GM12878 (cell line): ENCODE measurements around the gene GABBR2. TPM values are rescaled to one million over a fixed set of nuclear protein-coding genes. Genes with fewer than 3 reads are reported as not detected.

Experiments
- ATAC-seq: fragments of 200-7000 bp; cut with Tn5 transposase; 3 replicates; pipeline ENCODE4 v1.9.1; 2020; ENCODE audit warnings: mild to moderate bottlenecking, moderate library complexity
- BruUV-seq: library from RNA; stranded (reverse); fragments of 400-500 nt; replicated peaks from 2 replicates; lab custom pipeline; 2021; lab: Mats Ljungman, UMichigan
- CTCF ChIA-PET: fragments of 300-600 bp; sonication (Branson Sonifier 250); formaldehyde crosslinking; extraction: SDS; loops from one replicate; lab custom pipeline; 2021; ENCODE audit warnings: inconsistent platforms; lab: Yijun Ruan, JAX
- POLR2A ChIA-PET: fragments of 350-600 bp; formaldehyde crosslinking; extraction: SDS; loops from one replicate; lab custom pipeline; 2021; ENCODE audit warnings: inconsistent platforms; lab: Charles Lee
- RAD21 ChIA-PET: fragments of 300-600 bp; sonication (Branson Sonifier 250); formaldehyde crosslinking; loops from one replicate; lab custom pipeline; 2023; ENCODE audit warnings: antibody characterized with exemption; ENCODE audit not compliant: unreplicated experiment; lab: Charles Lee
- SMC1A ChIA-PET: fragments of 300-600 bp; sonication (Branson Sonifier 250); formaldehyde crosslinking; loops from one replicate; lab custom pipeline; 2023; ENCODE audit not compliant: unreplicated experiment, uncharacterized antibody; lab: Charles Lee
- DNase-seq: peaks from one replicate; pipeline ENCODE4 v3.0.0-alpha.2; 2011; ENCODE audit warnings: low read depth, low spot score
- FAIRE-seq: peaks from 3 replicates; lab custom pipeline; 2011; peaks lifted over from hg19 to GRCh38; lab: Jason Lieb, UNC
- H2AFZ ChIP-seq: 2 replicates; pipeline ENCODE4 v1.6.0; 2011; ENCODE audit warnings: low read depth, low read length, control low read depth; ENCODE audit not compliant: control insufficient read depth
- H3K27ac ChIP-seq: 2 replicates; pipeline ENCODE4 v1.5.1; 2011; ENCODE audit warnings: control low read depth; ENCODE audit not compliant: control insufficient read depth, insufficient read depth
- H3K27me3 ChIP-seq, 2 experiments: replicated peaks in 1 of 2; 2 replicates each; pipeline versions ENCODE4 v1.6.0 to v1.6.1; 2011; ENCODE audit warnings: low read length in 1 of 2; ENCODE audit not compliant: control insufficient read depth in 2 of 2, insufficient read depth in 2 of 2
- H3K36me3 ChIP-seq, 2 experiments: 2 replicates each; pipeline ENCODE4 v1.5.1; 2011; ENCODE audit warnings: low read length in 1 of 2; ENCODE audit not compliant: control insufficient read depth in 2 of 2, insufficient read depth in 2 of 2
- H3K4me1 ChIP-seq: 2 replicates; pipeline ENCODE4 v1.6.1; 2011; ENCODE audit warnings: mild to moderate bottlenecking, low read length, moderate library complexity, mixed read lengths; ENCODE audit not compliant: control insufficient read depth, insufficient read depth
- H3K4me2 ChIP-seq: 2 replicates; pipeline ENCODE4 v1.6.0; 2011; ENCODE audit warnings: control low read depth; ENCODE audit not compliant: control insufficient read depth, insufficient read depth
- H3K4me3 ChIP-seq: fragments of 200-600 bp; sonication (generic); 2 replicates; pipeline ENCODE4 v1.5.1; 2016
- H3K79me2 ChIP-seq: 2 replicates; pipeline ENCODE4 v1.6.0; 2011; ENCODE audit warnings: low read length; ENCODE audit not compliant: control insufficient read depth, insufficient read depth
- H3K9ac ChIP-seq: 2 replicates; pipeline ENCODE4 v1.8.0; 2011; ENCODE audit warnings: low read length, control low read depth, mixed read lengths; ENCODE audit not compliant: control insufficient read depth, insufficient read depth
- H3K9me3 ChIP-seq: replicated peaks from 3 replicates; pipeline ENCODE4 v1.5.1; 2011; ENCODE audit warnings: mild to moderate bottlenecking, low read length; ENCODE audit not compliant: control insufficient read depth, insufficient read depth
- H4K20me1 ChIP-seq: 2 replicates; pipeline ENCODE4 v1.6.0; 2011; ENCODE audit not compliant: control insufficient read depth, insufficient read depth
- NR2F1 ChIP-seq: fragments of 450-650 bp; conservative IDR thresholded peaks from 2 replicates; pipeline ENCODE4 v1.6.1; 2017; ENCODE audit warnings: mild to moderate bottlenecking
- WGBS: methylation state at CpG from one replicate; pipeline ENCODE4 v1.1.6; 2016; ENCODE audit warnings: low lambda C conversion rate; ENCODE audit not compliant: insufficient replicate concordance, insufficient coverage; ENCODE audit errors: missing lambda C conversion rate; 5-methylcytosine and 5-hydroxymethylcytosine counted together
- in situ Hi-C: fragments of 300-500 bp; cut with MboI; formaldehyde crosslinking; loops from 9 replicates; pipeline ENCODE4 v1.14.3; 2018; ENCODE audit warnings: mixed read lengths
- intact Hi-C: fragments of 100-400 bp; cut with micrococcal nuclease; formaldehyde crosslinking; loops from one replicate; pipeline ENCODE4 v1.14.2; 2022; ENCODE audit not compliant: unreplicated experiment
- polyA plus RNA-seq, 11 experiments: library from polyadenylated mRNA; depleted of rRNA in 4 of 11; unstranded in 6 of 11; stranded (reverse) in 5 of 11; fragments of >200 nt; fragmentation: Nextera tagmentation in 4 of 11; fragmentation: Illumina TruSeq in 1 of 11; extraction: Ambion mirVana in 4 of 11; extraction: Trizol in 1 of 11; gene quantifications; 1 replicate in 1 of 11; 2 replicates in 10 of 11; pipeline versions ENCODE4 v1.2.1 to v1.2.3, GENCODE V29; 2011 to 2016; ENCODE audit warnings: inconsistent platforms in 2 of 11, missing spikeins in 2 of 11, low read depth in 1 of 11
- total RNA-seq, 4 experiments: library from RNA; depleted of rRNA in 3 of 4; stranded (reverse); fragments of >200 nt in 3 of 4; fragmentation: Illumina TruSeq in 1 of 4; extraction: Trizol in 1 of 4; gene quantifications; 2 replicates each; pipeline versions ENCODE4 v1.2.1 to v1.2.3, GENCODE V29; 2013 to 2021
- TF ChIP-seq, protein P1 (sequence below), 3 experiments: IDR thresholded peaks in 2 of 3; conservative IDR thresholded peaks in 1 of 3; 2 replicates each; pipeline ENCODE4 v1.5.1; 2011; ENCODE audit warnings: low read depth in 3 of 3, low read length in 3 of 3, mild to moderate bottlenecking in 3 of 3, control low read depth in 2 of 3, moderate library complexity in 2 of 3, inconsistent platforms in 1 of 3, mixed read lengths in 1 of 3; ENCODE audit not compliant: control insufficient read depth in 2 of 3, insufficient read depth in 1 of 3; ENCODE audit errors: extremely low read depth in 1 of 3
- TF ChIP-seq, protein P2 (sequence below): fragments of 450-650 bp; IDR thresholded peaks from 2 replicates; pipeline ENCODE4 v1.6.1; 2017; ENCODE audit warnings: mild to moderate bottlenecking, moderate library complexity

Gene GABBR2
- total and polyA plus RNA-seq, 10 of the 15 experiments (the other 5 are each of a cell fraction or from before 2014, with no cell fraction given) = 0.02 to 2.2 (median 0.06) TPM; not detected in 2

DNA sequence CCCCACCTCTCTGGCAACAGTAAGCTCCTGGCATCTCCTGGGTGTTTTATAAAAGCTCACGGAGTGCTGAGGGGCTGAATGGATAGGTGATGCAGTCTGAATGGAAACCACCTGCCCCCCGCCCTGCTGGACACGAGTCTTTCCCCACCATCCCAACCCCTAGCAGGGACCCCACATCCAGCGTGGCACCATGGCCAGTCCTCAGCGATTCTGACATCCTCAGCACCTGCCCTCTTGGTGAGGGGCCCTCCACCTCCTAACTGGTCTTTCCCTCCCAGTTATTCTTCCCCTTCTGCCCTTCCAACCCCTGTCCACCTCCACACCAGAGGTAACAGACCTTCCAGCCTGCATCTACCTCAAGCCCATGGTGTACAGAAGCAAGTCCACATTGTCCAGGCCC is 38.7 kb upstream of the GABBR2 start:
- H3K9ac ChIP-seq = no peak overlapping the region
- no peak for ATAC-seq
- CTCF ChIA-PET = interaction anchor here (0.8 kb wide), 1 partner anchor 14 kb away, joined by 4 read pairs; no protein-coding TSS in a partner anchor
- H3K27ac ChIP-seq = no peak overlapping the region
- H3K9me3 ChIP-seq = no peaks in the 10 kb centered on the region
- intact Hi-C loops (no loop called here), in situ Hi-C loops (no loop called here)
- TF ChIP-seq, protein P1, sequence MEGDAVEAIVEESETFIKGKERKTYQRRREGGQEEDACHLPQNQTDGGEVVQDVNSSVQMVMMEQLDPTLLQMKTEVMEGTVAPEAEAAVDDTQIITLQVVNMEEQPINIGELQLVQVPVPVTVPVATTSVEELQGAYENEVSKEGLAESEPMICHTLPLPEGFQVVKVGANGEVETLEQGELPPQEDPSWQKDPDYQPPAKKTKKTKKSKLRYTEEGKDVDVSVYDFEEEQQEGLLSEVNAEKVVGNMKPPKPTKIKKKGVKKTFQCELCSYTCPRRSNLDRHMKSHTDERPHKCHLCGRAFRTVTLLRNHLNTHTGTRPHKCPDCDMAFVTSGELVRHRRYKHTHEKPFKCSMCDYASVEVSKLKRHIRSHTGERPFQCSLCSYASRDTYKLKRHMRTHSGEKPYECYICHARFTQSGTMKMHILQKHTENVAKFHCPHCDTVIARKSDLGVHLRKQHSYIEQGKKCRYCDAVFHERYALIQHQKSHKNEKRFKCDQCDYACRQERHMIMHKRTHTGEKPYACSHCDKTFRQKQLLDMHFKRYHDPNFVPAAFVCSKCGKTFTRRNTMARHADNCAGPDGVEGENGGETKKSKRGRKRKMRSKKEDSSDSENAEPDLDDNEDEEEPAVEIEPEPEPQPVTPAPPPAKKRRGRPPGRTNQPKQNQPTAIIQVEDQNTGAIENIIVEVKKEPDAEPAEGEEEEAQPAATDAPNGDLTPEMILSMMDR (IDR thresholded peaks at IDR 0.05 in 2 of 3, conservative IDR thresholded peaks at IDR 0.05 in 1 of 3; ENCODE audit: control insufficient read depth in 2 of 3, extremely low read depth in 1 of 3, insufficient read depth in 1 of 3, low read depth in 3 of 3, low read length in 3 of 3) = no peak
- TF ChIP-seq NR2F1 = no peak
- TF ChIP-seq, protein P2, sequence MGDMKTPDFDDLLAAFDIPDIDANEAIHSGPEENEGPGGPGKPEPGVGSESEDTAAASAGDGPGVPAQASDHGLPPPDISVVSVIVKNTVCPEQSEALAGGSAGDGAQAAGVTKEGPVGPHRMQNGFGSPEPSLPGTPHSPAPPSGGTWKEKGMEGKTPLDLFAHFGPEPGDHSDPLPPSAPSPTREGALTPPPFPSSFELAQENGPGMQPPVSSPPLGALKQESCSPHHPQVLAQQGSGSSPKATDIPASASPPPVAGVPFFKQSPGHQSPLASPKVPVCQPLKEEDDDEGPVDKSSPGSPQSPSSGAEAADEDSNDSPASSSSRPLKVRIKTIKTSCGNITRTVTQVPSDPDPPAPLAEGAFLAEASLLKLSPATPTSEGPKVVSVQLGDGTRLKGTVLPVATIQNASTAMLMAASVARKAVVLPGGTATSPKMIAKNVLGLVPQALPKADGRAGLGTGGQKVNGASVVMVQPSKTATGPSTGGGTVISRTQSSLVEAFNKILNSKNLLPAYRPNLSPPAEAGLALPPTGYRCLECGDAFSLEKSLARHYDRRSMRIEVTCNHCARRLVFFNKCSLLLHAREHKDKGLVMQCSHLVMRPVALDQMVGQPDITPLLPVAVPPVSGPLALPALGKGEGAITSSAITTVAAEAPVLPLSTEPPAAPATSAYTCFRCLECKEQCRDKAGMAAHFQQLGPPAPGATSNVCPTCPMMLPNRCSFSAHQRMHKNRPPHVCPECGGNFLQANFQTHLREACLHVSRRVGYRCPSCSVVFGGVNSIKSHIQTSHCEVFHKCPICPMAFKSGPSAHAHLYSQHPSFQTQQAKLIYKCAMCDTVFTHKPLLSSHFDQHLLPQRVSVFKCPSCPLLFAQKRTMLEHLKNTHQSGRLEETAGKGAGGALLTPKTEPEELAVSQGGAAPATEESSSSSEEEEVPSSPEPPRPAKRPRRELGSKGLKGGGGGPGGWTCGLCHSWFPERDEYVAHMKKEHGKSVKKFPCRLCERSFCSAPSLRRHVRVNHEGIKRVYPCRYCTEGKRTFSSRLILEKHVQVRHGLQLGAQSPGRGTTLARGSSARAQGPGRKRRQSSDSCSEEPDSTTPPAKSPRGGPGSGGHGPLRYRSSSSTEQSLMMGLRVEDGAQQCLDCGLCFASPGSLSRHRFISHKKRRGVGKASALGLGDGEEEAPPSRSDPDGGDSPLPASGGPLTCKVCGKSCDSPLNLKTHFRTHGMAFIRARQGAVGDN = no peak
- RAD21 ChIA-PET = no interaction called here
- 47% methylated on average over 5 of the region's 5 CpGs for WGBS
- no peak overlapping the region for H3K4me2 ChIP-seq
- no TSS peak for BruUV-seq
- no peaks in the 10 kb centered on the region; a peak in 1 of 4 replicates for H3K27me3 ChIP-seq
- no peak for DNase-seq
- no peak for FAIRE-seq
- no peak overlapping the region for H3K4me3 ChIP-seq
- no peak overlapping the region for H2AFZ ChIP-seq
- no peaks in the 10 kb centered on the region; the same call in 1 of the 2 replicates for H4K20me1 ChIP-seq
- no peaks in the 10 kb centered on the region for H3K79me2 ChIP-seq
- no peaks in the 10 kb centered on the region for H3K36me3 ChIP-seq
- POLR2A ChIA-PET = no interaction called here
- SMC1A ChIA-PET = no interaction called here
- no peaks in the 10 kb centered on the region for H3K4me1 ChIP-seq
